K562 (cell line): ENCODE data around the gene MED15. TPM values are rescaled to one million over a fixed set of nuclear protein-coding genes. Genes with fewer than 3 reads are reported as not detected.
A peak's percentile ranks its signal among the peaks of the same experiment; 100 is the strongest.

ENCODE experiments used
- CBFA2T2 ChIP-seq: fragments of 450-650 bp; conservative IDR thresholded peaks from 2 replicates; pipeline ENCODE4 v1.6.1; 2017; ENCODE audit warnings: mild to moderate bottlenecking
- CTBP1 ChIP-seq: fragments of 450-650 bp; IDR thresholded peaks from 2 replicates; pipeline ENCODE4 v1.6.1; 2016; ENCODE audit warnings: borderline replicate concordance
- E2F6 ChIP-seq, 2 experiments: IDR thresholded peaks; 2 replicates each; pipeline ENCODE4 v1.6.1; 2011; ENCODE audit warnings: borderline replicate concordance in 1 of 2, control low read depth in 1 of 2, low read depth in 1 of 2, low read length in 1 of 2, mild to moderate bottlenecking in 1 of 2, mixed read lengths in 1 of 2, moderate library complexity in 1 of 2; ENCODE audit not compliant: insufficient read depth in 1 of 2, insufficient read length in 1 of 2, poor library complexity in 1 of 2, severe bottlenecking in 1 of 2; ENCODE audit errors: extremely low read depth in 1 of 2
- IFI16 ChIP-seq: fragments of 250-450 bp; sonication (Bioruptor Pico); IDR thresholded peaks from 2 replicates; pipeline ENCODE4 v2.1.2; 2022; ENCODE audit warnings: mild to moderate bottlenecking, inconsistent platforms
- RBBP5 ChIP-seq: fragments of 200-600 bp; sonication (generic); IDR thresholded peaks from 2 replicates; pipeline ENCODE4 v1.6.1; 2012; ENCODE audit warnings: borderline replicate concordance, mild to moderate bottlenecking, low read length, control low read depth, inconsistent platforms; ENCODE audit not compliant: insufficient read depth, poor library complexity, severe bottlenecking
- SMARCB1 ChIP-seq: IDR thresholded peaks from 2 replicates; pipeline ENCODE4 v1.6.1; 2011; ENCODE audit warnings: improper control_type of control experiment, low read depth; ENCODE audit not compliant: insufficient read length
- UBTF ChIP-seq, 2 experiments: IDR thresholded peaks; 2 replicates each; pipeline ENCODE4 v1.6.1; 2012; ENCODE audit warnings: improper control_type of control experiment in 2 of 2, low read depth in 2 of 2, low read length in 2 of 2, borderline replicate concordance in 1 of 2
- ZC3H8 ChIP-seq: fragments of 450-650 bp; IDR thresholded peaks from 2 replicates; pipeline ENCODE4 v1.6.1; 2017
- ZNF354B ChIP-seq: fragments of 250-450 bp; sonication (Bioruptor Pico); IDR thresholded peaks from 2 replicates; pipeline ENCODE4 v1.4.0; 2020
- ZNF551 ChIP-seq: fragments of 250-450 bp; sonication (Bioruptor Pico); IDR thresholded peaks from 2 replicates; pipeline ENCODE4 v1.5.0; 2021; ENCODE audit warnings: mild to moderate bottlenecking, moderate library complexity
- ZNF586 ChIP-seq: fragments of 450-650 bp; formaldehyde crosslinking; conservative IDR thresholded peaks from 2 replicates; pipeline ENCODE4 v1.4.0; 2020; ENCODE audit warnings: mild to moderate bottlenecking, moderate library complexity
- ZNF717 ChIP-seq: fragments of 250-450 bp; sonication (Bioruptor Pico); IDR thresholded peaks from 2 replicates; pipeline ENCODE4 v1.5.0; 2021
- ZNF740 ChIP-seq, 3 experiments: fragments of 200-800 bp in 1 of 3; sonication (Bioruptor generic) in 1 of 3; sonication (generic) in 1 of 3; formaldehyde crosslinking in 1 of 3; IDR thresholded peaks; 2 replicates each; pipeline versions ENCODE4 v1.6.1 to v1.8.0; 2016 to 2022; ENCODE audit warnings: mild to moderate bottlenecking in 2 of 3, missing compliant biosample characterization in 2 of 3, missing genetic modification characterization in 2 of 3, missing genetic modification reagents in 1 of 3
- polyA plus RNA-seq, 8 experiments: library from polyadenylated mRNA; depleted of rRNA in 4 of 8; stranded (reverse) in 5 of 8; unstranded in 3 of 8; fragments of >200 nt; fragmentation: Nextera tagmentation in 2 of 8; fragmentation: Illumina TruSeq in 1 of 8; extraction: Ambion mirVana in 2 of 8; extraction: Trizol in 1 of 8; gene quantifications; 2 replicates each; pipeline versions ENCODE4 v1.2.1 to v1.2.3, GENCODE V29; 2011 to 2014; ENCODE audit warnings: inconsistent platforms in 1 of 8, missing spikeins in 1 of 8
- total RNA-seq, 7 experiments: library from RNA; depleted of rRNA in 6 of 7; stranded (reverse); fragments of >200 nt in 6 of 7; fragmentation: Illumina TruSeq in 2 of 7; extraction: Trizol in 2 of 7; gene quantifications; 2 replicates each; pipeline versions ENCODE4 v1.2.1 to v1.2.3, GENCODE V29; 2011 to 2021; ENCODE audit warnings: low replicate concordance in 1 of 7
- TF ChIP-seq, protein P1 (sequence below): fragments of 200-800 bp; sonication (Bioruptor generic); IDR thresholded peaks from 2 replicates; pipeline ENCODE4 v1.6.1; 2016; ENCODE audit warnings: missing genetic modification characterization, missing compliant biosample characterization

The MED15 gene
- total and polyA plus RNA-seq, 9 of the 15 experiments (the other 6 are each of a cell fraction or from before 2014, with no cell fraction given): 4.0 to 271 (median 60.1) TPM

GRCh38 chr22:20472629-20473442 is 34.6 kb upstream of the MED15 start (continued):
- TF ChIP-seq, protein P1, sequence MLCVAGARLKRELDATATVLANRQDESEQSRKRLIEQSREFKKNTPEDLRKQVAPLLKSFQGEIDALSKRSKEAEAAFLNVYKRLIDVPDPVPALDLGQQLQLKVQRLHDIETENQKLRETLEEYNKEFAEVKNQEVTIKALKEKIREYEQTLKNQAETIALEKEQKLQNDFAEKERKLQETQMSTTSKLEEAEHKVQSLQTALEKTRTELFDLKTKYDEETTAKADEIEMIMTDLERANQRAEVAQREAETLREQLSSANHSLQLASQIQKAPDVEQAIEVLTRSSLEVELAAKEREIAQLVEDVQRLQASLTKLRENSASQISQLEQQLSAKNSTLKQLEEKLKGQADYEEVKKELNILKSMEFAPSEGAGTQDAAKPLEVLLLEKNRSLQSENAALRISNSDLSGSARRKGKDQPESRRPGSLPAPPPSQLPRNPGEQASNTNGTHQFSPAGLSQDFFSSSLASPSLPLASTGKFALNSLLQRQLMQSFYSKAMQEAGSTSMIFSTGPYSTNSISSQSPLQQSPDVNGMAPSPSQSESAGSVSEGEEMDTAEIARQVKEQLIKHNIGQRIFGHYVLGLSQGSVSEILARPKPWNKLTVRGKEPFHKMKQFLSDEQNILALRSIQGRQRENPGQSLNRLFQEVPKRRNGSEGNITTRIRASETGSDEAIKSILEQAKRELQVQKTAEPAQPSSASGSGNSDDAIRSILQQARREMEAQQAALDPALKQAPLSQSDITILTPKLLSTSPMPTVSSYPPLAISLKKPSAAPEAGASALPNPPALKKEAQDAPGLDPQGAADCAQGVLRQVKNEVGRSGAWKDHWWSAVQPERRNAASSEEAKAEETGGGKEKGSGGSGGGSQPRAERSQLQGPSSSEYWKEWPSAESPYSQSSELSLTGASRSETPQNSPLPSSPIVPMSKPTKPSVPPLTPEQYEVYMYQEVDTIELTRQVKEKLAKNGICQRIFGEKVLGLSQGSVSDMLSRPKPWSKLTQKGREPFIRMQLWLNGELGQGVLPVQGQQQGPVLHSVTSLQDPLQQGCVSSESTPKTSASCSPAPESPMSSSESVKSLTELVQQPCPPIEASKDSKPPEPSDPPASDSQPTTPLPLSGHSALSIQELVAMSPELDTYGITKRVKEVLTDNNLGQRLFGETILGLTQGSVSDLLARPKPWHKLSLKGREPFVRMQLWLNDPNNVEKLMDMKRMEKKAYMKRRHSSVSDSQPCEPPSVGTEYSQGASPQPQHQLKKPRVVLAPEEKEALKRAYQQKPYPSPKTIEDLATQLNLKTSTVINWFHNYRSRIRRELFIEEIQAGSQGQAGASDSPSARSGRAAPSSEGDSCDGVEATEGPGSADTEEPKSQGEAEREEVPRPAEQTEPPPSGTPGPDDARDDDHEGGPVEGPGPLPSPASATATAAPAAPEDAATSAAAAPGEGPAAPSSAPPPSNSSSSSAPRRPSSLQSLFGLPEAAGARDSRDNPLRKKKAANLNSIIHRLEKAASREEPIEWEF (CRISPR knock-in tag): no peak
- peak; percentile 52; the same call in 1 of the 2 replicates for TF ChIP-seq CTBP1
- TF ChIP-seq UBTF (IDR thresholded peaks at IDR 0.05; ENCODE audit: borderline replicate concordance in 1 of 2, low read depth in 2 of 2, low read length in 2 of 2): 0 out of 4 replicates have a peak, but pooled peaks of 1 of the 2 experiments have one; percentile 29
- no peak for TF ChIP-seq ZNF740 (CRISPR knock-in tag; IDR thresholded peaks at IDR 0.05)
- no peak for TF ChIP-seq ZNF740 (tag; IDR thresholded peaks at IDR 0.05)
- TF ChIP-seq E2F6 (IDR thresholded peaks at IDR 0.05; ENCODE audit: borderline replicate concordance in 1 of 2, extremely low read depth in 1 of 2, insufficient read depth in 1 of 2, insufficient read length in 1 of 2, low read depth in 1 of 2, low read length in 1 of 2, poor library complexity in 1 of 2, severe bottlenecking in 1 of 2): no peak
- TF ChIP-seq ZNF551: no peak
- TF ChIP-seq ZNF717 (CRISPR knock-in tag): no peak
- no peak for TF ChIP-seq ZNF586 (CRISPR knock-in tag)
- no peak for TF ChIP-seq IFI16 (CRISPR knock-in tag)
- TF ChIP-seq CBFA2T2: 0 out of 2 replicates have a peak, but pooled peaks have one; percentile 20
- no peak for TF ChIP-seq ZNF354B (CRISPR knock-in tag)
- peak; percentile 21 for TF ChIP-seq RBBP5
- TF ChIP-seq SMARCB1: no peak
- no peak for TF ChIP-seq ZC3H8
